ENCODE data around the gene SGSM2.

- TF ChIP-seq CTCF (IDR thresholded peaks at IDR 0.05; ENCODE audit: low read depth, low read length, poor library complexity, severe bottlenecking) (no peak), EZH2phosphoT487 (IDR thresholded peaks at IDR 0.05; ENCODE audit: borderline replicate concordance, low read length) (no peak)
Measured at GRCh38 chr17:2380226-2380922, 43.1 kb downstream of the SGSM2 start.
